Cerebellar nuclear complex (tissue), 1 donor: ENCODE measurements around the gene TAS1R2.
A peak's percentile ranks its signal among the peaks of the same experiment; 100 is the strongest.
"Not testable (repeated sequence)": the region's sequence is repeated elsewhere in the genome, so short reads cannot be mapped to it uniquely, and the experiment has no call there.

Source experiments
- DNase-seq, 2 experiments: peaks; one replicate each; lab custom pipeline; 2025; lab: John Stamatoyannopoulos, UW

The TAS1R2 gene

GRCh38 chr1:18883636-18884418, 24.4 kb upstream of the TAS1R2 start:
- DNase-seq = peak in 1 of 2 experiments; percentile 69

GRCh38 chr1:18883079-18883478, 23.6 kb upstream of the TAS1R2 start:
- DNase-seq = no peak

- no peak for DNase-seq
Observed at GRCh38 chr1:18882486-18882885, 23.0 kb upstream of the TAS1R2 start.

- no peak for DNase-seq
Observed at GRCh38 chr1:18881642-18882431, 22.4 kb upstream of the TAS1R2 start.

GRCh38 chr1:18881164-18881563, 21.7 kb upstream of the TAS1R2 start:
- no peak for DNase-seq

GRCh38 chr1:18880585-18880984, 21.1 kb upstream of the TAS1R2 start:
- no peak for DNase-seq

- no peak for DNase-seq
Observed at GRCh38 chr1:18879791-18880309, 20.4 kb upstream of the TAS1R2 start.

- DNase-seq = no peak
Observed at GRCh38 chr1:18879215-18879790, 19.8 kb upstream of the TAS1R2 start.

- DNase-seq = no peak
Observed at GRCh38 chr1:18878538-18879214, 19.2 kb upstream of the TAS1R2 start.

GRCh38 chr1:18877282-18877681, 17.8 kb upstream of the TAS1R2 start:
- DNase-seq = no peak

GRCh38 chr1:18876210-18876609, 16.8 kb upstream of the TAS1R2 start:
- no peak for DNase-seq

GRCh38 chr1:18875796-18876128, 16.3 kb upstream of the TAS1R2 start:
- no peak for DNase-seq

GRCh38 chr1:18875107-18875795, 15.8 kb upstream of the TAS1R2 start:
- peak in 1 of 2 experiments; percentile 5 for DNase-seq

GRCh38 chr1:18874600-18874999, 15.1 kb upstream of the TAS1R2 start:
- no peak for DNase-seq

GRCh38 chr1:18874036-18874435, 14.6 kb upstream of the TAS1R2 start:
- no peak for DNase-seq

- no peak for DNase-seq
Observed at GRCh38 chr1:18872071-18872611, 12.7 kb upstream of the TAS1R2 start.

GRCh38 chr1:18871401-18872070, 12.1 kb upstream of the TAS1R2 start:
- DNase-seq = no peak

- no peak for DNase-seq
Observed at GRCh38 chr1:18870957-18871356, 11.5 kb upstream of the TAS1R2 start.

- DNase-seq = not testable (repeated sequence)
Observed at GRCh38 chr1:18870595-18870865, 11.1 kb upstream of the TAS1R2 start.

GRCh38 chr1:18869847-18870594, 10.6 kb upstream of the TAS1R2 start:
- DNase-seq = no peak
